GM21786 (cell line): ENCODE data around the gene ASIC3.
"Not testable (repeated sequence)": the region's sequence is repeated elsewhere in the genome, so short reads cannot be mapped to it uniquely, and the experiment has no call there.

Experiments used
- ATAC-seq: cut with Tn5 transposase; IDR thresholded peaks from one replicate; pipeline ENCODE4 v1.9.1; 2021; ENCODE audit not compliant: unreplicated experiment

ASIC3 gene

GRCh38 chr7:151013733-151014497, 34.4 kb upstream of the ASIC3 start:
- no peak for ATAC-seq

GRCh38 chr7:151014950-151015349, 33.4 kb upstream of the ASIC3 start:
- ATAC-seq, result no peak

DNA sequence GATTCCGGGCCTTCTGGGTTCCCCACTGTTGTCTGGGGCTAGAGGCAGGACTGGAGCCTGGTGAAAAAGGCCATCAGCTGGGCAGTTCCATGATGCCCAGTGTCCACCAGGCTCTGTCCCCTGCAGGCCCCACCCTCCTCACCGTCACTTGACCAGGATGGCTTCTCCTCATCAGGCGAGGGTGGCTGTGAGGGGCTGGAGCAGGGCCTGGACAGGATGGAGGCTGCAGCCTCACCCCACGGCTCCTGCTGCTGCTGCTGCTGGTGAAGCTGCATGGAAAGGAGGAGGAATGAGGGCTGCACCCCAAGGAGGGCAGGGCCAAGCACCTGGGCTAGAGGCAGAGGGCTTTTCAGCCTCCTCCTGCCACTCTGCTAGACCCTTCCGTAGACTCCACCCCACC, 32.4 kb upstream of the ASIC3 start:
- ATAC-seq, result no peak

DNA sequence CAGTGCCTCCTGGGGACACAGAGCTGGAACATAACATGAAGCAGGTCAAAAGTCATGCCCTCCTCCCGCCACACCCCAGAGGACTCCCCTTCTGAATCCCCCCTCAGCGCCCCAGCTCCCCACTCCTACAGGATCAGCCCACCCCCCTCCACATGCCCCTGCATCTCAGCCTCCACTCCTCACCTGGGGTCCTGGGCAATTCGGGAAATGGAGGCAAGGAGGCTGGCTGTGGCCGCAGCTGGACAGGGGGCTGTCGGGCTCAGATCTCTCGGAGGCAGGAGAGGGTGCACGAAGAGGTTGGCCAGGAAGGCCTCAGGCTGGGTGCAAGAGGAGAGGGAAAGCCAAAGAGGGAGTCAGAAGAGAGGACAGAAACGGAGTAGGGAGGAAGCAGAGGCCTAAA, 31.8 kb upstream of the ASIC3 start:
- ATAC-seq, result no peak

DNA sequence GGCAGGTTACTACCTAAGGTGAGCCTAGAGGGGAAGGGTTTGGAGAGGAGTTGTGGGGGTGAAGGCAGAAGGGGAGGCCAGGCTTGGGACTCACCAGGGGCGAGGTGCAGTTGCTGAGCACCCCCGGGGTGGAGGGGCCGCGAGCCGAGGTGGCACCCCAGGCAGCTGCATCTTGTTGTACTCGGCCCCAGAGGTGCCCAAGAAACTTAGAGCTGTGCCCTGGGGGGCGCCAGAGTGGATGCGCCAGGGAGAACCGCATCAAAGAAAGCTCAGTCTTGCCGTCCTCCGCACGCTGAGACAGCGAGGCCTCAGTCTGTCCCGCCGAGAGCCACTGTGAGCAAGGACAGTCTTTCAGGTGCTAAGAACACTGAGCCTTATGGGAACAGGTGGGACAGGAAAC, 31.4 kb upstream of the ASIC3 start:
- no peak for ATAC-seq

GRCh38 chr7:151017370-151017952, 30.9 kb upstream of the ASIC3 start:
- no peak for ATAC-seq

DNA sequence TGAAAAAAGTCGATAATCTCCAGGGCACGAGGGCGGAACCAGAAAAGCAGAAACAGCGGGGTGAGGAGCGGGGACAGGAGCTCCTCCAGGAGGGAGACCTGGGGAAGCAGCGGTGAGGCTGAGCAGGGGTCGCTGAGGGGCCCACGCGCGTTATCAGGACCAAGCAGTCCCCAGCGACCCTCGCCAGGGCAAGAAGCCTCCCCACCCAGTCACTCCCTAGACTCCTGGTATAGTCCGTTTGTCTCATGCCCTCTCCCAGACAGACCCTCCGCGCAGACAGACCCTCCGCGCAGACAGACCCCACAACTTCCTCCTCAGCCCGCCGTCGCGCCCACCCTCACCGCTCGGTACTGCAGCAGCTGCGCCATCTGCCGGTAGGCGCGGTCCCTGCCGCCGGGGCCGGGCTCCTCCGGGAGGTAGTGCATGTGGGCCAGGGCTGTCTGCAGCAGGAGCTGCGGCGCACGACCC, 30.3 kb upstream of the ASIC3 start:
- peak; percentile 76 for ATAC-seq

- no peak for ATAC-seq
Measured at GRCh38 chr7:151018421-151019129, 29.8 kb upstream of the ASIC3 start.

DNA sequence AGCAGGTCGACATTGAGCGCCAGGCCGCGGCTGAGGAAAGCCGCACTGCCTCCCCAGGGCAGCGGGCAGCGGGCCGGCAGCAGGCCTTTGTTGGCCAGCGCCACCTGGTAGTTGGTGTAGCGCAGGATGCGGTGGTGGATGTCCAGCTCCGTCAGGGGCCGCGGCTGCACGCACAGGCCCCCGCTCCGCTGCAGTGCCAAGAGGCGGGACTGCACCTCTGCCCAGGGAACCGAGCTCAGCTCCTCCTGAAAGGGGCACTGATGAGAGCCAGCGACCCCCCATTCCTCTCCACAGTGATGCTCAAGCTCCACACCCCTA, 29.2 kb upstream of the ASIC3 start:
- ATAC-seq, result no peak

- ATAC-seq, result no peak
Measured at GRCh38 chr7:151020231-151020630, 28.1 kb upstream of the ASIC3 start.

GRCh38 chr7:151023232-151023631, 25.1 kb upstream of the ASIC3 start:
- no peak for ATAC-seq

DNA sequence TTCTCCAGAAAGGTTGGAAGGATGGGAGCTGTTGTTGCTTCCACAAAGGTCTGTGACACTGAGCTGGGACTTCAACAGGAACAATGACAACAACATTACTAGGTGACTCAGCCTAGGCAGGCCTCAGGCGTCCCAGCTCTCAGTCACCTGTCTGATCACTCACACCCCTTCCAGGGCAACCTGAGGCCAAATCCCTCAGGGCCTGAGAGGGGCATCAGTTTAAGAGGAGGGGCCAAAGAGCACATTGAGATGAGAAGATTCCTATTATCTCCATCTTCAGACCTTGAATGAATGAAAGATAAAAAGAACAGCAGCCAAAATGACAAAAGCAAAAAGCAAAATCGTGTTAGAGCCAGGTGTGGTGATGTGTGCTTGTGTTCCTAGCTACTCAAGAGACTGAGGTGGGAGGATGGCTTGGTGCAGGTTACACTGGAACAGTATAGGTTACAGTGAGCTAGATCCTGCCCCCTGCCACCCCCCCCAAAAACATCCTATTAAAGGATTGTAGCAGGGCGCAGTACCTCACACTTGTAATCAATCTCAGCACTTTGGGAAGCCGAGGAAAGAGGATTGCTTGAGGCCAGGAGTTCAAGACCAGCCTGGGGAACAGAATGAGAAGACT, 23.8 kb upstream of the ASIC3 start, which contains the start of gene ATG9B:
Gene ATG9B, minus strand, starts transcription at position 60 of the 622 bp plus-strand sequence. CDS start 71 bp downstream, outside the sequence.
- ATAC-seq, result no peak

- ATAC-seq, result no peak
Measured at GRCh38 chr7:151025924-151026671, 22.2 kb upstream of the ASIC3 start.

DNA sequence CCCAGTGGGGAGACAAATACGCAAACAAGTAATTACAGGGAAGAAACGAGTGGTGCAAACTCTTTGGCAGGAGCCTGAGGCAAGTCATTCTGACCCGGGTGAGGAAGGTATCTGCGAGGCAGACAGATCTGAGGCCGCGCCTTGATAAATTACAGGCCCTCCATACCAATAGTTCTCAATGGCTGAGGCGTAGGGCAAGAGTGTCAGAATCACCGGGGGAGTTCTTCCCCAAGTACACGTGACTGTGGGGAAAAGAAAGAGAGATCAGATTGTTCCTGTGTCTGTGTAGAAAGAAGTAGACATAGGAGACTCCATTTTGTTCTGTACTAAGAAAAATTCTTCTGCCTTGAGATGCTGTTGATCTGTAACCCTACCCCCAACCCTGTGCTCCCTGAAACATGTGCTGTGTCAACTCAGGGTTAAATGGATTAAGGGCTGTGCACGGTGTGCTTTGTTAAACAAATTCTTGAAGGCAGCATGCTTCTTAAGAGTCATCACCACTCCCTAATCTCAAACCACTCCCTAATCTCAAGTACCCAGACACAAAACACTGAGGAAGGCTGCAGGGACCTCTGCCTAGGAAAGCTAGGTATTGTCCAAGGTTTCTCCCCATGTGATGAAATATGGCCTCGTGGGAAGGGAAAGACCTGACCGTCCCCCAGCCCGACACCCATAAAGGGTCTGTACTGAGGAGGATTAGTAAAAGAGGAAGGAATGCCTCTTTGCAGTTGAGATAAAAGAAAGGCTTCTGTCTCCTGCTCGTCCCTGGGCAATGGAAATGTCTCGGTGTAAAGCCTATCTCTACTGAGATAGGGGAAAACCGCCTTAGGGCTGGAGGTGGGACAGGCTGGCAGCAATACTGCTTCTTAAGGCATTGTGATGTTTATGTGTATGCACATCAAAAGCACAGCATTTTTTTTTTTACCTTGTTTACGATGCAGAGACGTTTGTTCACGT, 21.3 kb upstream of the ASIC3 start:
- ATAC-seq, result not testable (repeated sequence)

- not testable (repeated sequence) for ATAC-seq
Measured at GRCh38 chr7:151027728-151028130, 20.6 kb upstream of the ASIC3 start.

GRCh38 chr7:151028131-151028947, 20.0 kb upstream of the ASIC3 start, which contains the start of gene ABCB8:
TSS of gene ABCB8 (plus strand) at chr7:151028450. CDS start at chr7:151028516, 66 bp downstream.
- peak; percentile 97 for ATAC-seq

- no peak for ATAC-seq
Measured at GRCh38 chr7:151028948-151029501, 19.3 kb upstream of the ASIC3 start.

- no peak for ATAC-seq
Measured at GRCh38 chr7:151031011-151031410, 17.3 kb upstream of the ASIC3 start.
